Astrocyte (in vitro differentiated cells and primary cell): ENCODE measurements around the gene CDT1. TPM values are rescaled to one million over a fixed set of nuclear protein-coding genes. Genes with fewer than 3 reads are reported as not detected.

Source experiments
- DNase-seq: peaks from one replicate; pipeline ENCODE4 v3.0.0-alpha.2; 2010; ENCODE audit warnings: low read depth
- FAIRE-seq: peaks from 2 replicates; lab custom pipeline; 2011; peaks lifted over from hg19 to GRCh38; lab: Jason Lieb, UNC
- H2AFZ ChIP-seq: 2 replicates; pipeline ENCODE4 v1.6.0; 2012; ENCODE audit warnings: low read depth, low read length, inconsistent platforms
- H3K27ac ChIP-seq: 2 replicates; pipeline ENCODE4 v1.5.1; 2011; ENCODE audit warnings: low read depth, low read length, inconsistent platforms
- H3K27me3 ChIP-seq: 2 replicates; pipeline ENCODE4 v1.6.0; 2011; ENCODE audit warnings: low read length, inconsistent platforms; ENCODE audit not compliant: insufficient read depth
- H3K36me3 ChIP-seq: 2 replicates; pipeline ENCODE4 v1.5.1; 2011; ENCODE audit warnings: low read length, inconsistent platforms; ENCODE audit not compliant: insufficient read depth
- H3K4me1 ChIP-seq: 2 replicates; pipeline ENCODE4 v1.5.1; 2011; ENCODE audit warnings: low read length, inconsistent platforms; ENCODE audit not compliant: insufficient read depth
- H3K4me2 ChIP-seq: 2 replicates; pipeline ENCODE4 v1.6.0; 2012; ENCODE audit warnings: low read length, inconsistent platforms
- H3K4me3 ChIP-seq: 2 replicates; pipeline ENCODE4 v1.5.1; 2011; ENCODE audit warnings: low read depth, mild to moderate bottlenecking, low read length, inconsistent platforms; ENCODE audit not compliant: insufficient read depth
- H3K79me2 ChIP-seq: 2 replicates; pipeline ENCODE4 v1.6.0; 2012; ENCODE audit warnings: mild to moderate bottlenecking, low read length, inconsistent platforms; ENCODE audit not compliant: insufficient read depth
- H3K9ac ChIP-seq: 2 replicates; pipeline ENCODE4 v1.6.0; 2012; ENCODE audit warnings: mild to moderate bottlenecking, low read length, inconsistent platforms
- H3K9me3 ChIP-seq: 2 replicates; pipeline ENCODE4 v1.5.1; 2012; ENCODE audit warnings: low read depth, mild to moderate bottlenecking, low read length, inconsistent platforms; ENCODE audit not compliant: insufficient read depth
- H4K20me1 ChIP-seq: 2 replicates; pipeline ENCODE4 v1.6.0; 2012; ENCODE audit warnings: low read length, inconsistent platforms; ENCODE audit not compliant: insufficient read depth
- H3K27ac Mint-ChIP-seq: one replicate; pipeline ENCODE4 v1.8.0; 2021; ENCODE audit warnings: mild to moderate bottlenecking, mixed read lengths; ENCODE audit not compliant: unreplicated experiment
- H3K27me3 Mint-ChIP-seq: one replicate; pipeline ENCODE4 v1.8.0; 2021; ENCODE audit warnings: low read depth, mixed read lengths; ENCODE audit not compliant: unreplicated experiment
- H3K36me3 Mint-ChIP-seq: one replicate; pipeline ENCODE4 v1.8.0; 2021; ENCODE audit warnings: low read depth, mixed read lengths; ENCODE audit not compliant: unreplicated experiment
- H3K4me1 Mint-ChIP-seq: one replicate; pipeline ENCODE4 v1.8.0; 2021; ENCODE audit warnings: low read depth, mixed read lengths; ENCODE audit not compliant: unreplicated experiment
- H3K4me3 Mint-ChIP-seq: one replicate; pipeline ENCODE4 v1.8.0; 2021; ENCODE audit warnings: mild to moderate bottlenecking, moderate library complexity, mixed read lengths; ENCODE audit not compliant: unreplicated experiment
- H3K9me3 Mint-ChIP-seq: one replicate; pipeline ENCODE4 v1.8.0; 2021; ENCODE audit warnings: mild to moderate bottlenecking, mixed read lengths; ENCODE audit not compliant: unreplicated experiment
- CTCF ChIP-seq: IDR thresholded peaks from 2 replicates; pipeline ENCODE4 v1.5.1; 2011; ENCODE audit warnings: low read depth, mild to moderate bottlenecking, inconsistent platforms, low read length, moderate library complexity; ENCODE audit not compliant: insufficient read depth
- EZH2 ChIP-seq: IDR thresholded peaks from 2 replicates; pipeline ENCODE4 v1.6.1; 2012; ENCODE audit warnings: mild to moderate bottlenecking, low read length, inconsistent platforms; ENCODE audit not compliant: insufficient read depth
- total RNA-seq: library from RNA; stranded (reverse); gene quantifications from 2 replicates; pipeline ENCODE4 v1.2.1, GENCODE V29; 2021

The CDT1 gene
- total RNA-seq, 1 donor from 2014 or later = 4.7 TPM

DNA sequence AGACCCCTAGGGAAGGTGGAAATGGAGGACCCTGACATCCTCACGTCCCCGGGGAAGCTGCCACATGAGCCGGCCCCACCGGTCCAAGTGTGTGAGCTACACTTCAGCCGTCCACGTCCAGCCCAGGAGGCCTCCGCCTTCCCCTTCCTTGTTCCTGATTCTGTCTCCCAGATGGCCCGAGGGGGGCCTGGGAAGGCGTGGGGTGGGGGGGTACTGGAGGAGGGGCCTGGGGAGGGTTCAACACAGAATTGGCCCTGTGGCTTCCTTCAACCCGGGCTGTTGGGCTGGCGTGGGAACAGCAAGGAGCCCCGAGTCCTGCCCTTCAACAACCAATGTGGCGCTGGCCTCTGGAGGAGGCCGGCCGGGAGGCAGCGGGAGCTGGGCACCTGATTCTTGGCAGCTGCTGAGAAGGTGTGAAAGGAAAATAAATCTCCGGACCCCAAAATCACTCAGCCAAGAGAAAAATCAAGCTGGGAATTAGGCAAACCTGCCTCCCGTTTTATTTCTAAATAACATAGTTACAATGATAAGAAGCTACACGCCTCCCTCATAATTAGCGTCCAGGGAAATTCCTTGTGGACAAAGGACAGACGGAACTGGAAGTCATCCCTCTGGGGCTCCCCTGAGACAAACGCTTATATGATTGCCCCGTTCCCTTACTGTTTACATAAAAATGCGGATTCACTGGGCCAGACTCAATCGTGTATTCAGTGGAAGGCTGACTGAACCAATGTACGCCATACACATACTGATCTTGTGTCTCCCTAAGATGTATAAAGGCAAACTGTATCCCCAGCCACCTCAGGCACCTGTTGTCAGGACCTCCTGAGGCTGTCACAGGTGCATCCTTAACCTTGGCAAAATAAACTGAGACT lies 9.9 kb downstream of the CDT1 start:
- Mint-ChIP-seq H3K4me3 (no peak overlapping the region), H3K27ac (peak overlapping the region; percentile 47), H3K36me3 (peaks cover 3% of the 10 kb centered on the region), H3K9me3 (no peaks in the 10 kb centered on the region), H3K4me1 (peaks cover 2% of the 10 kb centered on the region), H3K27me3 (no peaks in the 10 kb centered on the region)
- TF ChIP-seq EZH2 (no peak), CTCF (no peak)
- H2AFZ ChIP-seq = no peak overlapping the region
- no peak overlapping the region for H3K4me3 ChIP-seq
- no peak overlapping the region for H3K27ac ChIP-seq
- peaks cover 3% of the 10 kb centered on the region for H3K36me3 ChIP-seq
- H4K20me1 ChIP-seq = peaks cover 23% of the 10 kb centered on the region
- FAIRE-seq = no peak
- H3K79me2 ChIP-seq = peaks cover 27% of the 10 kb centered on the region
- H3K9me3 ChIP-seq = no peaks in the 10 kb centered on the region
- no peak overlapping the region for H3K9ac ChIP-seq
- peaks cover 19% of the 10 kb centered on the region for H3K4me1 ChIP-seq
- no peaks in the 10 kb centered on the region for H3K27me3 ChIP-seq
- no peak overlapping the region for H3K4me2 ChIP-seq
- DNase-seq = no peak

- Histone ChIP-seq H3K4me3 (no peak overlapping the region), H2AFZ (no peak overlapping the region), H4K20me1 (peaks cover 20% of the 10 kb centered on the region), H3K9me3 (no peaks in the 10 kb centered on the region), H3K36me3 (peaks cover 2% of the 10 kb centered on the region), H3K27ac (no peak overlapping the region), H3K4me2 (no peak overlapping the region), H3K79me2 (peaks cover 26% of the 10 kb centered on the region), H3K9ac (no peak overlapping the region), H3K27me3 (no peaks in the 10 kb centered on the region), H3K4me1 (peaks cover 19% of the 10 kb centered on the region)
- FAIRE-seq = no peak
- Mint-ChIP-seq H3K27ac (no peak overlapping the region), H3K4me1 (peaks cover 2% of the 10 kb centered on the region), H3K27me3 (no peaks in the 10 kb centered on the region), H3K9me3 (no peaks in the 10 kb centered on the region), H3K36me3 (peaks cover 3% of the 10 kb centered on the region), H3K4me3 (no peak overlapping the region)
- DNase-seq = no peak
- TF ChIP-seq CTCF (no peak), EZH2 (no peak)
Observed at GRCh38 chr16:88814144-88814502, 10.5 kb downstream of the CDT1 start.

DNA sequence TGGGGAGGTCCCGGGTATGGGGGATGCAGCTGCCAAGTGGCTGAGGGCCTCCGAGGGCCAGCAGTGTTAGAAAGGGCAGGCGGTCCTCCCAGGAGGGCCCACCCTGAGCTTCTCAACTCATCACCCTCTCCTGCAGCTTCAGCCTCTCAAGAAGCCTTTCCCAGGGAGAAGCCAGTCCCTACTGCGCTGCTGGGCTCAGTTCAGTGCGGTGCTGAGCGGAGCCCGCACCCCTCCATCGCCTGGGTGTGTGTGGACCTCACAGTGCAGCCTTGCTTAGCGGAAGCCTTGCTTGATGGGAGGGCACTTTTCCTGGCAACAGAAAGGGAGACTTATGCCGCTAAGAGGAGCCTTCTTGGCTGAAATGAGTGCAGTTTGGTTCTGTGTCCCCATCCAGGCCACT lies 11.6 kb downstream of the CDT1 start:
- no peak overlapping the region for H2AFZ ChIP-seq
- no peak overlapping the region for H3K4me3 ChIP-seq
- H3K27ac ChIP-seq = no peak overlapping the region
- peaks cover 2% of the 10 kb centered on the region for H3K4me1 Mint-ChIP-seq
- TF ChIP-seq EZH2 = no peak
- TF ChIP-seq CTCF = no peak
- peaks cover 15% of the 10 kb centered on the region for H3K79me2 ChIP-seq
- no peak overlapping the region for H3K9ac ChIP-seq
- no peaks in the 10 kb centered on the region for H3K27me3 Mint-ChIP-seq
- H3K9me3 ChIP-seq = no peaks in the 10 kb centered on the region
- H3K27me3 ChIP-seq = no peaks in the 10 kb centered on the region
- H3K36me3 Mint-ChIP-seq = peaks cover 1% of the 10 kb centered on the region
- H4K20me1 ChIP-seq = peaks cover 9% of the 10 kb centered on the region
- no peak overlapping the region for H3K4me2 ChIP-seq
- FAIRE-seq (no peak), DNase-seq (no peak)
- no peaks in the 10 kb centered on the region for H3K36me3 ChIP-seq
- H3K4me1 ChIP-seq = peaks cover 14% of the 10 kb centered on the region
- H3K9me3 Mint-ChIP-seq = no peaks in the 10 kb centered on the region
- no peak overlapping the region for H3K4me3 Mint-ChIP-seq
- no peak overlapping the region for H3K27ac Mint-ChIP-seq
